NCI-H146 (cell line): ENCODE data around the gene NEK2.
A peak's percentile ranks its signal among the peaks of the same experiment; 100 is the strongest.
"Not testable (repeated sequence)": the region's sequence is repeated elsewhere in the genome, so short reads cannot be mapped to it uniquely, and the experiment has no call there.

ENCODE experiments used
- DNase-seq: peaks from one replicate; lab custom pipeline; 2025; lab: John Stamatoyannopoulos, UW

The NEK2 gene

DNA sequence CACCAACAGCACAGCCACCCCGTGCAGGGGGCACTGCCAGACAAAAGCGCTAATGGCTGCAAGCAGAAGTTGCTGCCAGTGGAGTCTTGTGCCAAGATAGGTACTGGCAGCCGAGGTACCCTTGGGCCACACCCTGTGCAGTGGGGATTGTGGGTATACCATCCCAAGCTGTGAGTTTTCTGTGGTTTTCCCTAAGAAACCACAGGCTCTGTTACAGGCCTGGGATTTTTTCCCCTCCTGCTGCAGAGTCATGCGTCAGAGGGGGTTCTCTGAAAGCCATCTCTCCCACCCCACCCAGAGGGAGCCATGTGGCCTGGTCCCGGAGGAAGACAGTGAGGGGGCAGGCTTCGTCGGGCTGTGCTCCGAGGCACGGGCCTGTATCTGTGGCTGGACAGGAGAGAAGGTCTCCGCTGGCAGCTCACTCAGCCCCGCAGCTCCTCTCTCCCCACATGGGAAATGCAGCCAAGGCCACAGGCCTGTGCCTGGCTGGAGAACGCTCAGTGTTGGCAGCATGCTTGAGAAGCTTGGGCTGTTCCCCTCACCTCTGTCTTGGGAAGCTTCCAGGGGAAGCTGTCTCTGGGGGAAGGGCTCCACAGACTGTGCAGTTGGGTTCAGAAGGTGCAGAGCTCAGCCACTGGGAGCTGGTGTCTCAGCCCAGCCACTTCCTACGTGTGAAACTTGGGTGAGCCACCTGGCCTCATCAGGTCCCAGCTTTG is 42.5 kb downstream of the NEK2 start:
- DNase-seq: no peak

DNA sequence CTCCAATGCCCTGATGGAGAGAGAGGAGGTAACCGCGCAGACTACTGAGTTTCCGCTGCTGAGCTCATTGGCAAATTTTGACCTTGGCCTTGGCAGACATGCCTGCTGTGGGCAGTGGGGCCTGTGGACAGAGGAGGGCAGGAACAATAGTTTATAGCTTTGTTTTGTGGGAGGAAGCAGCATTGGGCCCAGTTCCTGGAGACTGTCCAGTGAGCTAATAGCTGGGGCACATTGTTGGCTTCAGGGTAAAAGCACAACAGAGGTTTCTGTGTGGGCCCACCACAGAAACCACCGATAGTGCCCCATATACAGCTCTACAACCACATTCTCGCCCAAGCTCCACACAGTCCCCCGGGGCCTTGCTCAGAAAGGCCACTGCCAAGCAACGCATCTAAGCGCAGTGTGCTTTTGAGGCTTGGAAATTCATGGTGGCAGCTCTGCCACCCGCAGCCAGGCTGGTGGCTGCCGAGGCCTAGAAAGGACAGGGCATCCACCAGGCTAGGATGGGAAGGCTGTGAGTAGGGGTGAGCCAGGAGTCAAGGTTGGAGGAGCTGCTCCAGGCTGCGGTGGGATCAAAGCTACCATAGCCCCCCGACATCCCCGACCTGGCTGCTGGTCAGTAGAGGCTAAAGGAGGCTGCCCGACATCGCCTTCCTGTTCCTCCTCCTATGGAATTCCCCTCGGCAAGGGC is 43.2 kb downstream of the NEK2 start:
- DNase-seq: no peak

DNA sequence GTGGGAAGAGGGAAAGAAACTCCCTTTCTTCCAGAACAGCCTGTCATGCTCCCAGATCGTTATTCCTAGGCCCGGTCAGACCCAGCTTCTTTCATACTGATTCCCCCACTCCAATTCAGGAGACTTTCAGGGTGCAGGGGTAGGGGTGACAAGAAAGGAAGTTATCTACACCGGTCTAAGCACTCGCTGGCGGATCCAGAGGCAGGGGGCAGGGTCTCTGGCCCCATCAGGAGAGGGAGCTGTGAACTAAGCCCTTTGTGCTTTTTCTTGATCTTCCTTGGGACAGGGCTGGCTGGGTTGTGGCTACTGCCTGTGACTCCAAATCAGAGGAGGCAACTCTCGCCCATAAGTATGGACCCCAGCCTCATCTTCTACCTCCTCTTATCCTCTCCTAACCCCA is 44.3 kb downstream of the NEK2 start:
- no peak for DNase-seq

DNA sequence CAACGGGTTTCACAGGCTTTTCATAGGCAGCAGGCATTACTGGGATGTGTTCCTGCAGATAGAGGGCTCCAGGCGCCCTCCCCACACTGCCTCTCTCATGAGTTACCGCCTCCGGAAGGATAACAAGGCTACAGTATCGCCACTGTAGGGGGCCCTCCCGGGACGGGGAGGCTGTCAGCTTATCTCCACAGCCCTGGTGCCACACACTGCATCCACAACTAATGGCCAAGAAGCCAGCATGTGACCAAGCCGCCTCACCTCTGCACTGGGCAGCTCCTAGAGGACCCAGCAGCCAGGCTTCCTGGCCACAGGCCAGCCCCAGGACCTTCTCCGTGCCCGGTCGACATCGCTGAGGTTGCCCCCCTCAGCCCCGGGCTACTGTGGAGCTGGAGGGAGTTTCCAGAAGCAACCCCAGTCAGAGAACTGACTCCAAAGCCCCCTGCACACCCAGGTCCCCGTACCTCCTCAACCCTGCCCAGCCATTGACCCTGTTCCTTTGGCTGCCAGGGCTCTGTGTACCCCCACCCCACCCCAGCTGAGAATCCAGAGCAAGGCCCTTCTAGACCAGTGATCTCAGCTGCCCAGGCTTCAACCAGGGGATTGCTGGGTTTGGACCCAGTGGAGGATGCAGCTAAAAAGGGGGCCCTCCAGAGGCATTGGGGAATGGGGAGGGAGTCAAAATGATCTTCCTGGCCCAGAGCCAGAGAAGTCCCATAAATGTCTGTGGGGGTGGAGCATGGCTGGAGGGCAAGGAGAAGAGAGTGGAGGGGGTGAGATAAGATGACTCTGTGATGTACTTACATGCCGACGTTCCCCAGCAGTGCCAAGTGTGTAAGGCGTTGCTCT is 45.0 kb downstream of the NEK2 start:
- DNase-seq: peak; percentile 81

DNA sequence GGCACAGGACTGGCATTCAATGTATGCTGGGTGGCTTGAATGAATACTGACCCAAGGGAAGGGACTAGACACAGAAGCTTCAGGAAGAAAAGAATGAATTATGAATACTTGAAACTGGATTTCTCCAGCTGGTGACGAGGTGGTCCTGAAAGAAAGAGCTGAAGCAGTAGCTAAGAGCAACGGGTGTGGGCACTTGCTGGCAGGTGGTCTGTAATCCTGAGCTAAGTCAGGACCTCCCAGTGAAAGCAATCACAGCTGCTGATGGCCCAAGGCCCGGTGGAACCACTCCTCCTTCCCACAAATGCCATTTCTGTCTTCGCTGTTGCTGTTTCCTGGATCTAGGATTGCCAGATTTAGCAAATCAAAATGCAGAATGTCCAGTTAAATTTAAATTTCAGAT is 47.0 kb downstream of the NEK2 start:
- DNase-seq: no peak

DNA sequence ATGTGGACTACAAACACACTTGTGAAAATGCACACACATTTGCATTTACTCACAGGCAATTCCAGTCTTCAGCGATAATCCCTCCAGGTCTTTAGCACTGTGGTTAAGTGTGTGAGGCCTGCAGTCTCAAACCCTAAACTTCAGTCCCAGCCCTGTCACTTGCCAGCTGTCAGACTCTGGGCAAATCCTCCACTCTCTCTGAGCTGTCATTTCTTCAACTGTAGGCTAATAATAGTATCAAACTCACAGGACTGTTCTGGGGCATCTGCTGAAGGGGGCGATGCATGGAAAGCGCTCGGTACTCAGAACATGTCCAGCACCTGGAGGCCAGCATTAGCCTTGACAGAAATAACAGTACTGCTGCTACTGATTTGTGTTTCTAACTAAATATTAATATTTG is 48.2 kb downstream of the NEK2 start:
- DNase-seq: no peak

DNA sequence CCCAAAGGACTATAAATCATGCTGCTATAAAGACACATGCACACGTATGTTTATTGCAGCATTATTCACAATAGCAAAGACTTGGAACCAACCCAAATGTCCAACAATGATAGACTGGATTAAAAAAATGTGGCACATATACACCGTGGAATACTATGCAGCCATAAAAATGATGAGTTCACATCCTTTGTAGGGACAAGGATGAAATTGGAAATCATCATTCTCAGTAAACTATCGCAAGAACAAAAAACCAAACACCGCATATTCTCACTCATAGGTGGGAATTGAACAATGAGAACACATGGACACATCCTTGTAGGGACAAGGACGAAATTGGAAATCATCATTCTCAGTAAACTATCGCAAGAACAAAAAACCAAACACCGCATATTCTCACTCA is 49.6 kb downstream of the NEK2 start:
- DNase-seq: not testable (repeated sequence)

DNA sequence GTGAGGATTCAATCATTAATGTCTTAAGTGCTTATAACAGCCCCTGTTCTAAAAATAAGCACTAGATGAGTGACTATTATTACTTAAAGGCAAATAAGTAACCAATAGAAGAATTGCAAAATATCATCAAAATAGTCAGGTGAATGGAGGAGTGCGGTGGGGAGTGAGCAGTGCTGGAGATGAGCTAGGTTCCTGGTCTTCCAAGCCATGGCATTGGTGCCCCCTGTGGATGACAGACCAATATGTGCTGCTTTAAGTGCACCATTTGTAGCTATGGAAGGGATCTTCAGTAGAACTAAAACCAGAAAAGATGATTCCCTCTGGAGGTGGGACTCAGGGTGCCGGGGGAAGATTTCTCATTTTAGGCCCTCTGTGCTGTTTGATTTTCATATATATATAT is 50.4 kb downstream of the NEK2 start:
- no peak for DNase-seq

DNA sequence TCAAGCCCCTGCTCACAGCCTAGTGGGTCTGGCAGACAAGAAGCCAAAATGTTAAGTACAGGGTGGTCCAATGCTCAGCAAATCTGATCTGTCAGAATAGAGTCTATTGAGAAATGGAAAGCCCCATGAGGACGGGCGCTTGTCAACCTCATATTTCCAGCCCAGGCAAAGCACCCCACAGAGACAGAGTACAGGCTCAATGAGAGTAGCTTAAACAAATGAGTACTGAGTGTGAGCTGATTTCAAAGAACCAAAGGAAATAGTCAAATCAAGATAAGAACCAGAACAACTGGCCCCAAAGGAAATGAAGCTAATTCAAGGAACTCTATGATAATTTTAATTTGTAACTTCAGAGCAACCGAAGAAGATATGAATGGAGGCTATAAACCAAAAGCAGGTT is 51.9 kb downstream of the NEK2 start:
- no peak for DNase-seq

DNA sequence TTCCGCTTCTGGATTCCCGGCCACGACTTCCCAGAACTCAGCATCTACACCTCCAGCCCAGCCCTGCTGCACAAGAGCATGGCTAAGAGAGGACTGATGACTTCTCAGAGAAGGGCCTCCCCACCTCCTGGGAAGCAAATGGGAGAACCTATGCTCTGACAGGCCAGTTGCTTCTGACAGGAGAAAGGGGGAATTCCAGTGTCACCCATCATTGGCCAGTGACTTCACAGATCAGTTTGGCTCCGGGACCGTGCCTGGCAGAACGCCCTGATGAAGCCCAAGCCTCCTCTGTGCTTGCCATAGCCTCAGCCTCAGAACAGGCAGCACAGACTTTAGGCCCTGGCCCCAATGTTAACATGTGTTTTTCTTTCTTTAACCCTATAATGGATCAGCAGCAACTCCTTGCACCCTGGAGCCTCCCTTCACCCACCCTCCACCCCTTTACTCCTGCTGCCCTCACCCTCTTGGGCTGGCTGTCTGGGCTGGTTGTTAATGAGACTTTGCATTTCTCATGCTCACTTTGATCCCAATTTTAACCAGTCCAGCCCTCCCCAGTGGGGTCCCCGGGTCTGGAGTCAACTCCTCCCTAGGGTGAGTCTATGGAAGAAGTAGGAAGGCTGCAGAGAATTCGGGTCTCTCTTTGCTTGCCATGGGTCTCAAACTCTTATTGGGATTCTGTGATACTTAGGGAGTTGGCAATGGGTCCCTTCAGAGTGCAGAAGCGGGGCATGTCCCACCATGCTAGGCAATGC is 53.8 kb downstream of the NEK2 start:
- DNase-seq: no peak

DNA sequence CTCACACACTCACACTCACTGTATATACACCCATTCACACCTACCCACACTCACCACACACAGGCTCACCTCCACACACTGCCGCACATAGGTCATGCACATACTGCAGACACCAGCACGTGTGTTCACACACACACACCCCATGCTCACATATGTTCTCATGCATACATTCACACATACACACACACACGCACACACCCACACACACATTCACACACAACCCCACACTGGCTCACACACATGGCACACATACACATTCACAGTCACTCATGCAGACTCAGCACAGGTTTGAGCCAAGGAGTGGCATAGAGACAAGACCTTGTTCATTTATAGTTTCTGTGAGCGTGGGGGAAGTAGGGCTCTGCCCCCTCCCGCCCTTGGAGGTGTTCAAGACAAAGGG is 55.3 kb downstream of the NEK2 start:
- DNase-seq: no peak

DNA sequence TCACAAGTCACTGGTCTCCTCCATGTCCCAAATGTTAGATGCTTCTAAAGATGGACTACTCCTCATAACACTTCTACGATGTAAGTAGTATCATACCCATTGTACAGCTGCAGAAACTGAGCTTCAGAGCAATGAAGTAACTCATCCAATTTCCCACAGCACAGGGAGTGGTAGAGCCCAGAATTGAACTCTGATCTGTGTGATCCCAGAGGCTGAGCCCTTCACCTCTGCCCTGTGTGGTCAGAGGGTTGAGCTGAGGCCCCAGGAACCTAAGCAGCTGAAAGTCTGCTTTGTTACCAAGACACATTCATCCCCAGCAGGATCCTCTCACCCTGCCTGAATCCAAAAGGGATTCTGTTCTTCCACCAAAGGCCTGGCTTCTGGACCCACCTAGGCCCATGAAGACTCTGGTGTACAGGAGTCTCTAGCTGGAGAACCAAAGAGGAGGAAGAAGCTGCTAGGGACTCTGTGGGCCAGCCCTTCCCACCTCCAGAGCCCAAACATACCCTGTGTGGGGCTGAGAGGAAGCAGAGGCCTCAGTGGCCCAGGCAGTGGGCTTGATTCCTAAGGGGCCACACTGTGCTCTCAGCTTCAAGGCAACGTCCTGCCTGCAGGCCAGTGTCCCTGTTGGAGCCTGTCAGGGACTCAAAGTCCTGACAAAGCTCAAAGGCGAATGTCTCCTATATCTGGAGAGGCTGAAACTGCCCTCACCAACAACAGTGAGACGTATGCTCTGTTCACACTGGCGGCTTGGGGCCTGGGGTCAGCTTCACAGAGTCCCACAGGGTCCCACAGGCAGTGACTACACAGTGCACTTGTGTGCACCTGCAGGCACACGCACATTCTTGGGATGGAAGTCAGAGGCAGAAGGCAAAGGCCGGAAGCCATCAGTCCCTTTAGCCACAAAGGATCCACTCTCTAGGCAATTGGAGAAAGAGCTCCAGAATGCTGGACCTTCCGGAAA is 56.1 kb downstream of the NEK2 start:
- DNase-seq: no peak

DNA sequence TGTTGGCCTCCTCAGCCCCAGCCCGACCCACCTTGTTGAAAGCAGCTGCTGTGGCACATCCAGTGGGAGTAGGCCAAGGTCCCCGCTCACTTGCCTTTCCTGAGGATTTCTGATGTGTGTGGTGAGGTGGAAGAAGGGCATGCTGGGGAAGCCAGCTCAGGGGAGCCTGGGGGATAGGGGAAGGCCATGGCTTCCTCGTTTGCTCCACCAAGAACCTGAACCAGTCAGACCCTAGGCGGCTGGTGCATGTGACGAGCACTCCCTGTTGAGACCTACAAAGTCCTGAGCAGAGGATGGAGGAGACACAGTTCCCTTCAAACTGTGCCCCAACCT is 58.5 kb downstream of the NEK2 start:
- no peak for DNase-seq

DNA sequence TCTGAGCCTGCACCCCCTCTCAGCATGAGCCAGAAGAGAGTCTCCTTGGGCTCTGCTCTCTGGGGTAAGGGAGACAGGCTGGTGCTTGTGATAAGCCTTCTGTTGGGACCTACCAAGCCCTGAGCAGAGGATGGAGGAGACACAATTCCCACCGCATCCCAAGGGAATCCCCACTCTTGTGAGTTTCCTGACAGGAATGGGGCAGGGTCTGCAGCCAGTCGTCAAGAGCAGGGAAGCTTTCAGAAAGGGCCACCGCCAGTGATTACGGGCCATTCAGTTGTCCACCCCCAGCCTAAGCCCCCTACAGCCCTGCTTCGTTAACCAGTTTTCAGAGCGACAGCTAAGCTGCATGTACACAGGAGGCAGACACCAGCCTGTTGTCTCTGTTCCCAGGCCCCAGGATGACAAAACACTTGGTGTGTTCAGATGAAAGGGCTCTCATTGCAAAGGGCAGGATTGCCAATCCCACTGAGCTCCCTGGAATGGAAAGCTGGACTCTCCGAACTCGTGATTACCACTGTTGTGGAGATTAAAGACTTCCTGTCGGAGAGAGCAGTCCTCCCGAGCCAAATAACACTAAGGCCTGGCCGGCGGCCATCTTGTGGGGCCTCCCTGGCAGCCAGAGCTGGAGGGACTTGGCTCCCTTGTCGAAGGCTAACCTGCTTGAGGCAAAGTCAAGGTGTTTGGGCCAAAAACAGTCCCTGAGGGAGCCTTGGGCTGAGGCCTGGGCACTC is 59.0 kb downstream of the NEK2 start:
- no peak for DNase-seq

DNA sequence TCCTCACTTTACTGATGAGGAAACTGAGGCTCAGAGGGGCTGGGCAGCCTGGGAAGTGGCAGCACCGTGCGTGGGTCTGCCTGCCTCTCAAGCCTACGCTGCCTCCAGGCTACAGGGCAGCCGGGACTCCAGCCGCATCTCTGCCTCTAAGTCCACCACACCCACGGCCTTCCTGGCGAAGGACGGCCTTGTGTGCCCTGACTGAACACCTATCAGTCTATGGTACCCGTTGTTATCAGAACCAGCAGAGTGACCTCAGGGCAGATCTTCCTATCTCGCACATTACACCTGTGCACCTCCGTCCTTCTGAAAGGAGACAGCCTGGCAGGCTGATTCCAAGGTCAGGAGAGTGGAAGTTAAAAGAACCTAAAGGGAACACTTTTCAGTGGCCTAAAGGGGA is 60.8 kb downstream of the NEK2 start:
- no peak for DNase-seq

DNA sequence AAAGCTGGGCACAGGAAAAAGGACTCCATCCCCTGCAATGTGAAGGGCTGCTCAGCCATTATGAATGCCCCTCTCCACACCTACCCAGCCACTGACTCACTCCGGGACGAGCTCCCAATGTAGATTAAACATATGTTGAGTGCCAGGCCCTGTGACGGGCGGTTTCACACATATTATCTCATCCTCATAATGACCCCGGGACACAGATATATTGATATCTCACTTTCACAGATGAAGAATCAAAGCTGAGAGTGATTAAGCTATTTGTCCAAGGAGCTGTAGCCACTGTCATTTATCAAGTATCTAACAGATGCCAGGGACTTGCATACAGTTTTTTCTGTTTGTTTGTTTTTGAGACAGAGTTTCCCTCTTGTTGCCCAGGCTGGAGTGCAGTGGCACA is 61.5 kb downstream of the NEK2 start:
- no peak for DNase-seq

DNA sequence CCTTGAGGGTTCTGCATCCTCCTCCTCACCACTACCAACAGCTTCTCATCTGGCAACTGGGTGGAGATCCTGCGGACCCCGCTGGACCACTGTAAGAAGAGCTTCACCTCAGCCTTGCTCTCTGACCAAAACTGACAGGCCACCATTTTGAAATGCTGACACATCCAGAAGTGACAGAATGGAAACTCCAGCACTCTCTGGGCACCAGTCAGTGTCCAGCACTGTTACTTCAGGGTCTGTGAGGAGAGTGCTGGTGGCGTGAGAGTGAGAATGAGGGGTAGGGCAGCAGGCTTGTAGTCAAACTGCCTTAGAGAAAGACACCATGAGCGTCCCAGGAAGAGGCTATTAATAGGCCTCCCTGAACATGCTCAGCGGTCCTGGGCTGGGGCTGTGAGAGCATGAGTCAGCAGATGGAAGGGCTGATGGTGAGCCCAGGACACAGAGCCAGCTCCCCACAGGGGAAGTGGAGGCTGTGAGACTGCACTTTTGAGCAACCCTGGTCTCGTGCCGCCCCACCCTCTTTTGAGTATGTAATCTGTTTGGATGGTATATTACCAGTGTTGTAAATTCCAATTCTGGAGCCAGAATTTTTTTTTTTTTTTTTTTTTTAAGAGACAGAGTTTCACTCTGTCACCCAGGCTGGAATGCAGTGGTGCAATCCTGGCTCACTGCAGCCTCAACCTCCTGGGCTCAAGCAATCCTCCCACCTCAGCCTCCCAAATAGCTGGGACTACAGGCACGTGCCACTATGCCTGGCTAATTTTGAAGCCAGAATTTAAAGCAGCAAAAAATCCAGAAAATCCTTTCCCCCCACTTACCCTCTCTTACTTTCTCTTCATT is 62.1 kb downstream of the NEK2 start:
- DNase-seq: no peak

DNA sequence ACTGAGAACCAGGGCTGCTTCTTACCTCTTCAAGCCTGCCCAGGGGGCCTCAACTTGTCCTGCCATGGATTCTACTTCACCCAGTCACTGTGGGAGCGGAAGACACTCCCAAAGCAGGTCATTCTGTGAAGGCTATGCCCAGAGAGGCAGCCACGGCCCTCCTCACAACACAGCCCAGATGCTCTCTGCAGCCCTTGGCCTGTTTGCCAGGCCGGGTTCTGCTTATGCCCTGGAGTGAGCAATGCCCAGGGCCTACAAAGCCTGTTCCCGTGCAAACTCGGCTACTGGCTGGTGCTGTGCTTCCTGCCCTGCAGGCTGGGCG is 62.7 kb downstream of the NEK2 start:
- no peak for DNase-seq
